ENCODE measurements around the gene TRPM3.

Gene TRPM3

DNA sequence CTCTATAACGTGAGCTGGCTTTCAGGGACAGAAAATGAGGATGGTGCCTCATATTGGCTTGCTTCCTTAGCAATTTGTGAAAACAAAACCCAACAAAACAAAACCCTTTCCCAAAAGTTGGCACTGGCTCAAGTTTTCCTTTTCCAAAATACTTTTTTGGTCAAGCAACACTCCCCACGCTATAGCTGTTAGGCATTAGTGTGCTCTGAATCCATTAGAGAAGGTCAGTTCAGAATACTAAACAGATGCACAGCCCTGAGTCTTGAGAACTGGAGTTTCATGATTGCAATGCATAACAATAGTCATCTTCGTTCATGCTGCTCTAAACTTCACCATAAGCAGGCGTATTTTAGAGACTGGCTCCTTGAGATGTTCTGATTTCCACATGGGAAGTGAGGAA, 534.9 kb downstream of the TRPM3 start:
- DNase-seq, result no peak
- intact Hi-C loops (cut with DNase I), result no loop called here

DNA sequence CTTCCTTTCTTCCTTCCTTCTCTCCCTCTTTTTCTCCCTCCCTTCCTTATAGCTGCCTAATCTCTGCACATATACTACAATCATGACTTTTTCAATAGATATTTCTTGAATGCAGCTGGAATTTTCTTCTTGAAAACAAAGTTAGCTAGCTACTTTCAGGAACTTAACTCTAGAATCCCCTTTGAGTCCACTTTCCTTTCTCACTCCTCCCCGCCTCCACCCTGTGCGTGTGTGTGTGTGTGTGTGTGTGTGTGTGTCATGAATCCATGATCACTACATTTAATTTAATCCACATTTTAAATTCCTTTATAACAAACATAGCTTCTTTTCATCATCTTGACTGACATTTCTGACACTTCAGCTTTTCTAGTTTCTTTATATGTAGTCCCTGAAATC, 539.5 kb downstream of the TRPM3 start:
- DNase-seq, result no peak
- intact Hi-C loops (cut with DNase I), result no loop called here

DNA sequence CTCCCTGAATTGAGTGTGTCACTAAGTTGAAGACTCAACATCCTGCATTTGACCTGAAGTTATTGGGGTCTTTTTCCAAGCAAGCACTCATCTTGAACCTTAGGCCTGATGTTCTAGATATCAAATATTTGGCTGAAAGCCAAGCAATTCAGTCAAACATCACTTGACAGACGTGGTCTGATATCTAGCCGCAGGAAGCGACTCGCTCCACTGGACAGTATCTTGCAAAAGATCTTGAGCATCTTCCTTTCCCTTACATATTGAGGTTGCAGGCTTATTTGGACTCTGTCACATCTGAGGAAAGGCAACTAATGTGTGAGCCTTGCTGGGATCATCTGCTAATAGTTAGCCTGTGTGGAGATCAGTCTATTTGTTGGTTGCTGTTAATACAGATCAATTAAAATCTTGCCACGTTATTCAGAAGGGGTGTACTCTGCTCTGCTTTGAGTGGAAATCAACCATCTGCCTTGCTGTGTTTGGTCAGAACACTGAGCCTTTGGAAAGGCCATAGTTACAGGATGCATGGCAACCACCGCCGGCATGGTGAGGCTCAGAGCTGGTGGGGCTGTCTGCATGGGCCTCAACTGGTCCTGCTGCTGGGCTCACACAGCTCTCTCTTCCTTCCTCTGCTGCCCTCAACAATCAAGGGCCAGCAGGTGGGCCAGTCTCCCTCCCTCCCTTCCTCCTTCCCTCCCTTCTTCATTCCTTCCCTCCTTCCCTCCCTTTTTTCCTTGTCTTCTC, 540.0 kb downstream of the TRPM3 start:
- no peak for DNase-seq
- intact Hi-C loops (cut with DNase I), result no loop called here

DNA sequence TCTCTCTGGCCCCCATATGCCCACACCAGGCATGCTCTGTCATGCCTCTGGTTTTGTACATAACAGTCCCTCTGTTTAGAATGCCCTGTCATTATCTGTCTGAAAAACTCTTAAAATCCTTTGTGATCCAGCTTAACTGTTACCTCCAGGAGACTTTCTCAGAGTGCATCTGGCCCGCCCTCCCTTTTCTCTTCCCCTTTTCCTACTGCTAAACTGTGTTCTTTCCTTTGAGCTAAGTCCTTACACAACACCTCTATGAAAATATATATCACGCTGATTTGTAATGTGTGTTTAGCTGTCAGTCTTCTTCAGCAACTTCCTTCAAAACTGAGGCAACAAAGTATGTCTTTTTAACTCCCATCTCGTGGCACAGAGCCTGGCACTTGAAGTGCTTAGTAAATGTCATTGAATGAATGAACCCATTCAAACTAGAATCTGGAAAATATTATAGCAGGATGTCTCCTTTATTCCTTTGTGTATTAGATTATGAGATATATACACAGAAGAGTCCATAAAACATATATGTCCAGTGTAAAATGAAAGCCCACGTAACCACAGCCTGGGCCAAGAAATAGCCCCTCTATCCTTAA, 540.7 kb downstream of the TRPM3 start:
- intact Hi-C loops (cut with DNase I), result no loop called here
- peak in 1 of 42 donors; percentile 13 for DNase-seq

DNA sequence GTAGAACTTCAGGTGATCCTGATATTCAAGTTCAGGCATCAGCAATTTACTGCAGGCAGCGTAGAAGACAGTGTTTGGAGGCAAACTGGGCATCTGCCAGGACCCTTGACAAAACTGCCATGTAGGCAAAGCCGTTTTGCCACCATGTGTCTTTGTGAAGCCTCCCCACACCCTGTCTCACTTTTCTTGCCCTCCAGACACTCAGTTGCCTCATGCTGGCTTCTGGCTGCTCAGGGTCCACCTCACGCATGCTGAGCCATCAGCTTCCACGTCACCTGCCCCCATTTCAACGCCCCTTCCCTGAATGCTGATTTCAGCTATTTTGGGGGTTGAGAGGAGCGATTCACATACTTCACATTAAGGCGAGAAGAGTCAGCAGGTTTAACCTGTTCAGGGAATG, 541.7 kb downstream of the TRPM3 start:
- no peak for DNase-seq
- intact Hi-C loops (cut with DNase I), result no loop called here

DNA sequence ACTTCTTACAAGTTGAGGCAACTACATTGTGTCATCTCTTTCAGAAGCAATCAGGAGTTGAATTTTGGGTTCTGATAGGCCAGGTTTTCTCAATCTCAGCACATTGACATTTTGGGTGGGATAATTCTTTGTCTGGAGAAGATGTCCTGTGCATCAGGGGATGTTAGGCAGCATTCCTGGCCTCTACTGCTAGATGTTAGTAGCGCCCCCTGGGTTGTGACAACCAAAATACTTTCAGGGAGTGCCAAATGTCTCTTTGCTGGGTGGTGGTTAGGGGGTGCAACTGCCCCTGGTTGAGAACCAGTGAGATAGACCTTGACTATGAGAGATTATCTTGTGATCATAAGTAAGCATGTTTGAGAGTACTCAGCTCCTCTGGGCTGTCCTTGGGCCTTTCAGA, 542.7 kb downstream of the TRPM3 start:
- intact Hi-C loops (cut with DNase I), result no loop called here
- DNase-seq, result no peak

DNA sequence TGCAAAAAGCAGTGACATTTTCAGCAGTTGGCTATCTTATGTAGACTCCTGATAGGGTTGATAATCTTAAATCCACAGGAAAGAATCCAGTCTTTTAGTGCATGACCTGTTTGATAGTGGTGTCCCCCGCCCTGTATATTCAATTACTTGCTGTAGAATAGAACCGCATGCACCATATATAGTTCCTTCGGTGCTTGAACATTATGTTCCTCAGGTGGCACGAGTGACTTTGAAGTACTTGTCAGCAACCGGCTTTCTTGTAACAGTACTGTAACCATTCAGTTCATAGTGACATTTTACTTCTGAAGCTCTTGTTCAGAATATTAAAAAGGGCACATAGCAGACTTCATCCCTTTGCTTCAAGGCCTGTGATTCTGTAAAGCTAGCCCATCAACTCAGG, 543.8 kb downstream of the TRPM3 start:
- intact Hi-C loops (cut with DNase I), result no loop called here
- no peak for DNase-seq

DNA sequence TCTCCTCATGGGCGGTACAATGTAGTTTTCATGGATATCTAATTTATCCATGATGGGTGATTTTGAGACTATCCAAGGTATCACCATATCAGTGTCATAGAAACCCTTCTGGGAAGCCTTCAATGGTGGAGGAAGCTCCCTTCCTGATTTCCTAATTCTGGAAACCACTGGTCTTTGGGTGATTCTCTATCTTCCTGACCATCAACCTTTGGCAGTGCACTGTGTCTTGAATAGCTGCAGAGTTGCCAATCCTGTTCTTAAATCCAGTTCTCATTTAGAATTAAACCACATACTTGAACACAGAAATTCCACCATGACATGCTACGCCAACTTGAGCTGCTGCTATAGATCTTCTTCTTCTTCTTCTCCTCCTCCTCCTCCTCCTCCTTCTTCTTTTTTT, 545.3 kb downstream of the TRPM3 start:
- DNase-seq, result no peak
- intact Hi-C loops (cut with DNase I), result no loop called here

DNA sequence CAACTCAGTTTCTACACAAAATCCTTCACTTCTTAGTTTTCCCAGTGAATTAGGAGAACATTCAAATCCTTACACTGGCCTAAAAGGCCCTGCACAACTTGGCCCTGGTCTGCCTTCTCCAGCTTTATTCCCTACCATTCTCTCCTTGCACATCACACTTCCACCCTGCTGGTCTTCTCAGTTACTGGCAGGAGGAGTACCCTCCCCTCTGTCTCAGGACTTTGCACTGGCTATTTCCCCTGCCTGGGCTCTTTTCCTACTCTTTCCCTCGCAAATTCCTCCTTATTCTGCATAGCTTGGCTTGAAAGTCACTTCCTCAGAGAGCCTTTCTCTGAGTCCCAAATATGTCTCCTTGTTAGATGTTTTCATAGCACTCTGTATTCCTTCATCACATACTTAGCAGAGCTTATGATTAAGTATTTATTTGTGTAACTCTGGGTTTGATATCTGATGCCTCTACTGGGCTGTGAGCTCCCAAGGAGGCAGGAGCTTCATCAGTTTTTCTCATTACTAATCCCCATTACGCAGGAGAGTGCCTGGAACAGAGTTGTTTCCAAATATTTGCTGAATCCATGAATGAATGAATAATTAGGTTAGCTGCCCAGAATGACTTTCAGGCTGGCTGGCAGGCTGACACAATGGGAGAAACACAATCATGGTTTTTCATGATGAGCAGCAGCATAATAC, 547.1 kb downstream of the TRPM3 start:
- no peak for DNase-seq
- intact Hi-C loops (cut with DNase I), result no loop called here

DNA sequence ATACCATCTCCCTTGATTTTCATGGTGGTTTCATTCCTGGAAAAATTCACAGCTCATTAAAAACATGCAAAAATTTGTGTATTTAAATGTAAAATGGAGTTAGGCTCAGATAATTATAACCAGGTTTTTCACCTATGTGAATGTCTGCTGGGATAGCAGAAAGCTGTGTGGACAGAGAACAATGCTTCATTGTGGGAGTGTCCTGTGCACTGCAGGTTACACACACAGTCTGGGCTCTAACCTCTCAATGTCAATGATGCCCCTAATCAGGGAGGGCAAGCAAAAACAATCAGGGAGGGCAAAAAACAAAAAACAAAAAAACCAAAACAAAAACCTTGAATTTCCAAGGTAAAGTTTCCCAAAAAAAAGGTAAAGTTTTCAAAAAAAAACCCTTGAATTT, 548.1 kb downstream of the TRPM3 start:
- DNase-seq, result peak in 1 of 42 donors; percentile 26
- intact Hi-C loops (cut with DNase I), result no loop called here

DNA sequence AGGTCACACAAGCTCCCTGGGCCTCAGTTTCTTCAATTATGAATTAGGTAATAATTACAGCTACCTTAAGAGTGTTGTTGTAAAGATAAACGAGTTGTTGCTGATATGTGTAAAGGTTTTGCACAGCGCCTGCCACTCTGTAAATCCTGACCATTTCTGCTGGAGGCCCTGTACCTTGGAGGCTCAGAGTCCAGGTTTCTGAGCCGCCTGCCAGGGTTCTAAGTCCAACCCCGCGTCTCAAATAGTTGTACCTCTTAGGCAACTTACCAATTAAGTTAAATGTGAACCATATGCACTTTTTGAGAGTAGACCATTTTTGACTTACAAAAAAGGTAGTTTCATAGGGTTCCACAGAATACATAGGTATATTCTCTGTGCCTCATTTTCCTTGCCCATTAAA, 550.2 kb downstream of the TRPM3 start:
- intact Hi-C loops (cut with DNase I), result no loop called here
- DNase-seq, result no peak

DNA sequence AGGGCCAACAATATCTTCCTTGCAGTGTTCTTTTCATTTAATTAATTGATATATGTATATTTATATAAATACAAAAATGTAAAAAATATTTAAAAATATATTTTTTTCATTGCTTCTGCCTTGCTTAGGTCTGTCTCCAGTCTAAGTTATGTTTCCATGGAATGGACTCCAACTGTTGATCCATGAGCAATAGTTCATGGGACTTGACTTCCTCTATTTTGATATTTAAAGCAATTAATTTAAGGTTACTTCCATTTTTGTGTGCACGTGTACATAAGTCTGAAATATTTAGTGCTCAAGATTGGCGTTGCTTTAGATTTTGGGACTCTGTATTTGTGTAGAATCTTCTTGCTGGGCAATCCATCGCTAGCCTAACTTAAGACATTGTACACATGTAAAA, 551.6 kb downstream of the TRPM3 start:
- intact Hi-C loops (cut with DNase I), result no loop called here
- DNase-seq, result no peak

DNA sequence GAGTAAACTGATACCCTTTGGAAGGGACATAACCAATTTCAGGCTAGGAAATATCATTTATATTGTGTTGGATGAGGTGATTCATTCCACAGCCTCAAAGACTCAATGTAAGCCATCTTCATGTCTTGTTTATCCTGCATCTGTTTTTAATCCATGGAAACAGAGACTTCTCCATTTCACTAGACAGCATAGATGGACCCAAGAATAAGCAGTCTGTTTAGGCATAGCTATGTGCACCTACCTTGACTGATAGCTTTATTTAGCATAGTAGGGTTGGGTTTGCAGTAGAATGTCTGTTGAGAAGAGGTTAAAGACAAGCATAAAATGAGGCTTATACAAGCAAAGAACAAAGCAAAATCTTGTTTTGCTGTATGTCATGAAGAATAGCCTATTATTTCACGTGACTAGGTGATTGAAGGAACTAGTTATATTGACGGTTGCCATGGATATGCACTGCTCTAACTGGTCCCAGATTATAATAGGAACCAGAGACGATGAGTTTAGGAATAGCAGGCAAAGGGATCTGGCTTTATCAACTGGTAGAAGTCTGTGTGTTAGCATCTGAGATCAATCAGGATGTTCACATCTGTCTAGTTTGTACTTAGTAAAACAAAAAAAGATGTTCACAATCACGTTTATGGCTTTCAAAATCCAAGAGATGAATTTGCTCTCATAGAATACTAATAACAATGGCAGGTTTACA, 552.2 kb downstream of the TRPM3 start:
- peak in 1 of 42 donors; percentile 4 for DNase-seq
- intact Hi-C loops (cut with DNase I), result no loop called here

DNA sequence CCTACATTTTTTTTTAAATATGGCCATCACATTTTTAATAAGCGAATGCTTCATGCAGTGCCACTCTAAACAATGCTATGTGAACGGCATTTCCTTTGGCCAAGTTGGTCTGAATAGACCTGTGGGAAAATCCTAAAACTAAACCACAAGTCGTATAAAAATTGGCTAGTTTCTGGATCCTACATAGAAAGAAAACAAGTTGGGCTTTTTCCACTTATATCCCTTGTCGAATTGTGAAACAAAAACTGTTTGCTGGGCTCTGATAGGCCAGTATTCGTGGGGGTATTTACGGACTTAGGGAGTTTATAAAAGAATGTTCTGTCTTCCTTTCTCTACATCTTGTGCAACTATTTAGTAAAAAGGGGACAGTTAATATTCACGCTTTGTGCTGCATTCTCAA, 553.9 kb downstream of the TRPM3 start:
- no peak for DNase-seq
- intact Hi-C loops (cut with DNase I), result no loop called here

DNA sequence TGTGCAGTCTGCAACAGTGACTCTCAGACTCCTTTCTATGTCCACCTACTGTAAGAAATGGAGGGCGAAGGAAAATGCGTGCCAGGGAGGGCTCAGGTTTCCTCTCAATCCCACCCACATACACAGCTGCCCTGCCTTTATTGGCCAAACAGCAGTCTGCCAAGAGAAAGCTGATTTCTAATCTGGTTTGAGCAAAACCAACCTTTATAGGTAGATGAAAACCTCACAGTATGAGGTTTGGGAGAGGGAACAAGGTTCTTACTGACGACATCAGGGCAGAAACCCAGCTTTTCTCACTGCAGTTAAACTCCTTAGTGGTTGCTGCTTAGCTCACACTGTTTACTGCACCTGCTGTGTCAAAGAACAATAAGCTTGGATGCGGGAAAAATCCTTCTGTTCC, 554.7 kb downstream of the TRPM3 start:
- intact Hi-C loops (cut with DNase I), result no loop called here
- no peak for DNase-seq

DNA sequence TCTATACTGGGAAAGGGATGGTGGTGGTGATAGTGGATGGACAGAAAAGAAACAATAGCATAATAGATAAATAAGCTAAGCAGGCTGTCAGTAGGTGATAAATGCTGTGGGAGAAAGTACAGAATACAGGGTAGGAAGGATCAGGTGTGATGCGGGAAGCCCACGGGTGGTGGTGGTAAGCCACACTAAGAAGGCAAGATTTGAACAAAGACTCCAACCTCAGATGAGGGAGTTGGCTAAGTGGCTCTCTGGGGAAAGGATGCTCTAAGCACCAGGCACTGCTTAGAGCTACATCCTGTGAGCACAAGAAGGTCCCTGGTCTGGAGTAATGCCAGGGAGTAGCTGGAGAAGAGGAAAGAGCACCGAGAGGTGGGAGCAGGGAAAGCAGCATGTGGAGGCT, 555.4 kb downstream of the TRPM3 start:
- intact Hi-C loops (cut with DNase I), result no loop called here
- no peak for DNase-seq

DNA sequence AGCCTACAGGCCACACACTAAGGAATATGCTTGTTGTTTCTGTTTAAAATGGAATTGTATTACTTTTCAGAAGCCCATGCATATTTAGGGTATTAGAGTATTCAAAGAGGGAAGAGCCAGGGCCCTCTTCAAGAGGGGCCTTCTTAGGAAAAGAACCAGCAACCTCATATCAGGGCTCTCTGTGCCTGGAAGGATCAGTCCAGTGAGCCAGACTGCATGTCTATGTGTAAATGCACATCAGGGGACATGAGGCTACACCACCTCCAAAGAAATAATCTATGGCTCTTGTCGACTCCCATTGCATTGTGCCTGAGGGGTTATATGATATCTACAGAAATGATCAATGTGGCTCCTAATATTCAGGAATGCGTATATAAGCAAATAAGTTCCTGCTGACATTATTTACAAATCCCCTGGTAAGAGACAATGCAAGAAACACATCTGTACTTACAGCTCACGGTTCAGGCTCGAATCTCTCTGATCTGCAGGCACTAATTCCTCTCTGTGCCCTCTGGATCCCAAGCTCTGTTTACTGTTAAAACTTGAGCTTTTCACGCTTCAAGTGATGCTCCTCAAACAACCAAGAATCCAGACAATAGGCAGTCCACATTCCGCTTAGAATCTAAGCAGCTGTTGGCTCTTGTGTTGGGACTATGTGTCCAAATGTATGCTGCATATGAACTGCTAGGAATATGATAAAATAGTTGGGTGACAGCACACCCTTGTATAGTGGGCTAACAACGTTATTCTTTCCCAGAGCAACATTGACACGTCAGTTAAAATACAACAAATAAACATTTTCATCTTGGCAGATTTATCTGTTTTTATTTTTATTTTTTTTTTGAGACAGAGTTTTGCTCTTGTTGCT, 556.7 kb downstream of the TRPM3 start:
- no peak for DNase-seq
- intact Hi-C loops (cut with DNase I), result no loop called here

DNA sequence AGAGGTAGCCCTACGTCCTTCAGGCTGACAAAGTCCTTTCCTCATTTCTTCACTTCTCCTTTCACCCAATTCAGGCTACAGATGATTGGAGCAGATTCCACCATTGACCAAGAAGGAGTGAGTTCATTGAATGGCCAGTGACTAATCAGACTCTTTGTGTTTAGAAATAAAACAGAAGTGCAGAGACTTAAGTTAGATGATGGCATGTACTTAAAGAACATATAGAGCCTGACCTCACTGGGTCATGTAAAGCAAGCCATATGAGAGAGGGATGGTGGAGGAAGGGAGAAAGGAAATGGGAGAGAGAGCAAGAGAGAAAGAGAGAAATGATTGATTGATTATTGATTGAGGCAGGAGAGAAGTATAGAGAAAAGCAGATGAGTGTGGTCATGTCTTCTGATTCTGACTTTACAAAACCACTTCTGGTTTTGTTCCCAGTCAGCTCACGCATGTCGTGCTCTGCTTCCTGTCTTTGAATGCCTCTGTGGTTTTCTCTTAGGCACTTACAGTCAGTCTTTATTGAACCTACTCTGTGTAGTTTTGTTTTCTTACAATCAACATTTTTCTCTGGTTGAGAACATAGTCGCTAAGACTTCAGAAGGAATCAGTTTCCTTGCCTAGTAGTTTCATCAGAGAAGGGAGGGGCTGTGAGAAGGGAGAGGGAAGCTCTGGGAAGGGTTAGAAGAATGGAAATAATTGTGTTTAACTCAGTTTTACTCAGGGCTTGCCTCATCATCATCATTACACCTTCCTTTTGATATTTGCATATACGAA, 557.8 kb downstream of the TRPM3 start:
- intact Hi-C loops (cut with DNase I), result no loop called here
- DNase-seq, result no peak

DNA sequence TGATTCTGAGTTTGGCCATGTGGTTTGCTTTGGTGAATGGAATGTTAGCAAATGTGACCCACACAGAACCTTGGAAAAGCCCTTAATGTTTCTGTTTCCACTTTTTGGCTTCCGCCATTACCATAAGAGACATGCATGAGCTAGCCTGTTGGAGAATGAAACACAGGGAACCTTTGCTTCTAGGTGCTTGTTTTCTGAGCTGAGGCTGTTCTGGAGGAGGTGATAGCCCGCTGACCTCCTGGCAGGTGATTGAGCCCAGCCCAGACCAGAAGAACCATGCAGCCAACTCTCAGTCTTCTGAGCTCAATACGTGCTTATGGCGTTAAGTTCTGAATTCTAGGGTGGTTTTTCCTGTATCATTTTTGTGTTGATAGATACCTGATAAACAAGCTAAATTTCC, 558.4 kb downstream of the TRPM3 start:
- DNase-seq, result no peak
- intact Hi-C loops (cut with DNase I), result no loop called here
